DND-41 (cell line): ENCODE measurements around the gene GPRASP3.
"Not testable (repeated sequence)": the region's sequence is repeated elsewhere in the genome, so short reads cannot be mapped to it uniquely, and the experiment has no call there.

ENCODE experiments used
- ATAC-seq: fragments of 200-7000 bp; cut with Tn5 transposase; 3 replicates; pipeline ENCODE4 v1.9.1; 2021; ENCODE audit warnings: low read depth; ENCODE audit not compliant: insufficient read depth
- DNase-seq: peaks from one replicate; pipeline ENCODE4 v3.0.0-alpha.2; 2020
- H2AFZ ChIP-seq: 2 replicates; pipeline ENCODE4 v1.6.0; 2012; ENCODE audit warnings: low read depth, low read length
- H3K27ac ChIP-seq: 2 replicates; pipeline ENCODE4 v1.5.1; 2012; ENCODE audit warnings: low read length, inconsistent platforms
- H3K27me3 ChIP-seq: fragments of 200-600 bp; sonication (generic); 2 replicates; pipeline ENCODE4 v1.6.0; 2012; ENCODE audit warnings: low read length, mild to moderate bottlenecking, inconsistent platforms; ENCODE audit not compliant: insufficient read depth, poor library complexity
- H3K36me3 ChIP-seq: 2 replicates; pipeline ENCODE4 v1.5.1; 2012; ENCODE audit warnings: low read length, inconsistent platforms; ENCODE audit not compliant: insufficient read depth
- H3K4me1 ChIP-seq: 2 replicates; pipeline ENCODE4 v1.5.1; 2012; ENCODE audit warnings: mild to moderate bottlenecking, low read length; ENCODE audit not compliant: insufficient read depth
- H3K4me2 ChIP-seq: 2 replicates; pipeline ENCODE4 v1.6.0; 2012; ENCODE audit warnings: mild to moderate bottlenecking, moderate library complexity, low read length, inconsistent platforms; ENCODE audit not compliant: insufficient read depth
- H3K4me3 ChIP-seq, 2 experiments: fragments of 200-600 bp in 1 of 2; shearing (Covaris generic) in 1 of 2; 2 replicates each; pipeline ENCODE4 v1.5.1; 2012 to 2016; ENCODE audit warnings: inconsistent platforms in 2 of 2, low read length in 2 of 2, mild to moderate bottlenecking in 2 of 2, low read depth in 1 of 2, moderate library complexity in 1 of 2
- H3K79me2 ChIP-seq: 2 replicates; pipeline ENCODE4 v1.6.0; 2012; ENCODE audit warnings: low read length, inconsistent platforms; ENCODE audit not compliant: insufficient read depth
- H3K9ac ChIP-seq: 2 replicates; pipeline ENCODE4 v1.6.0; 2012; ENCODE audit warnings: low read depth, mild to moderate bottlenecking, inconsistent platforms, low read length, moderate library complexity
- H3K9me3 ChIP-seq: 2 replicates; pipeline ENCODE4 v1.5.1; 2012; ENCODE audit warnings: low read length, moderate library complexity, mild to moderate bottlenecking, inconsistent platforms; ENCODE audit not compliant: insufficient read depth, severe bottlenecking
- H4K20me1 ChIP-seq: 2 replicates; pipeline ENCODE4 v1.6.0; 2012; ENCODE audit warnings: low read length; ENCODE audit not compliant: insufficient read depth
- EZH2 ChIP-seq: IDR thresholded peaks from 3 replicates; pipeline ENCODE4 v1.6.1; 2012; ENCODE audit warnings: borderline replicate concordance, low read depth, mild to moderate bottlenecking, moderate library complexity, low read length, inconsistent platforms; ENCODE audit not compliant: severe bottlenecking
- TF ChIP-seq, protein P1 (sequence below): IDR thresholded peaks from 2 replicates; pipeline ENCODE4 v1.5.1; 2012; ENCODE audit warnings: borderline replicate concordance, low read length, moderate library complexity, mild to moderate bottlenecking; ENCODE audit not compliant: poor library complexity, severe bottlenecking; ENCODE audit errors: extremely low read depth

The GPRASP3 gene

DNA sequence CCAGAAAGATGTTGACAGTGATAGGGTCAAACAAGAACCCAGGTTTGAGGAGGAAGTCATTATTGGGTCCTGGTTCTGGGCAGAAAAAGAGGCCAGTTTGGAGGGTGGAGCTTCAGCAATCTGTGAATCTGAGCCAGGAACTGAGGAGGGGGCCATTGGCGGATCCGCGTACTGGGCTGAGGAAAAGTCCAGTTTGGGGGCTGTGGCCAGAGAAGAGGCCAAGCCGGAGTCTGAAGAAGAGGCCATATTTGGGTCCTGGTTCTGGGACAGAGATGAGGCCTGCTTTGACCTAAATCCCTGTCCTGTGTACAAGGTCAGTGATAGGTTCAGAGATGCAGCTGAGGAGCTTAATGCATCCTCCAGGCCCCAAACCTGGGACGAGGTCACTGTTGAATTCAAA, 4.6 kb upstream of the GPRASP3 start:
- Histone ChIP-seq H3K27me3 (no peaks in the 10 kb centered on the region), H3K4me2 (no peak overlapping the region), H3K27ac (no peak overlapping the region), H3K4me3 (no peak overlapping the region), H3K4me1 (no peaks in the 10 kb centered on the region), H3K79me2 (no peaks in the 10 kb centered on the region), H2AFZ (no peak overlapping the region), H3K36me3 (no peaks in the 10 kb centered on the region), H3K9ac (no peak overlapping the region), H3K9me3 (no peaks in the 10 kb centered on the region), H4K20me1 (no peaks in the 10 kb centered on the region)
- no peak for DNase-seq
- ATAC-seq = no peak
- no peak for TF ChIP-seq EZH2
- TF ChIP-seq, protein P1, sequence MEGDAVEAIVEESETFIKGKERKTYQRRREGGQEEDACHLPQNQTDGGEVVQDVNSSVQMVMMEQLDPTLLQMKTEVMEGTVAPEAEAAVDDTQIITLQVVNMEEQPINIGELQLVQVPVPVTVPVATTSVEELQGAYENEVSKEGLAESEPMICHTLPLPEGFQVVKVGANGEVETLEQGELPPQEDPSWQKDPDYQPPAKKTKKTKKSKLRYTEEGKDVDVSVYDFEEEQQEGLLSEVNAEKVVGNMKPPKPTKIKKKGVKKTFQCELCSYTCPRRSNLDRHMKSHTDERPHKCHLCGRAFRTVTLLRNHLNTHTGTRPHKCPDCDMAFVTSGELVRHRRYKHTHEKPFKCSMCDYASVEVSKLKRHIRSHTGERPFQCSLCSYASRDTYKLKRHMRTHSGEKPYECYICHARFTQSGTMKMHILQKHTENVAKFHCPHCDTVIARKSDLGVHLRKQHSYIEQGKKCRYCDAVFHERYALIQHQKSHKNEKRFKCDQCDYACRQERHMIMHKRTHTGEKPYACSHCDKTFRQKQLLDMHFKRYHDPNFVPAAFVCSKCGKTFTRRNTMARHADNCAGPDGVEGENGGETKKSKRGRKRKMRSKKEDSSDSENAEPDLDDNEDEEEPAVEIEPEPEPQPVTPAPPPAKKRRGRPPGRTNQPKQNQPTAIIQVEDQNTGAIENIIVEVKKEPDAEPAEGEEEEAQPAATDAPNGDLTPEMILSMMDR = no peak

DNA sequence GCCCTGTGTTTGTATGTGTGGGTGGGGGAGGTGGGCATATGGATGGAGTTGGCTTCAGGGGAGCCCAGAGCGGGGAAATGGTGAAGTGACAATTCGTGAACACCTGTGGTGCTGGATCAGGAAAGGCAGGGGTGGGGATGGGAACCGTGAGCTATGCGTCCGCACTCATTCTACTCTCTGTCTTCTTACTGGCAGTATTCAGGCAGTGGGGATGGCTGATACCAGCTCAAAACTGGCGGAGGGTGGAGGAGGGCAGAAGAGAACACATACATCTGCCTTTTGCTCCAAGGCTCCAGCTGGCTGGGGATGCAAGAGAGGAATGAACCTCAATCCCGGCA, 595 bp downstream of the GPRASP3 start:
- not testable (repeated sequence) for H3K4me2 ChIP-seq, H3K27me3 ChIP-seq, H3K36me3 ChIP-seq, H3K27ac ChIP-seq, DNase-seq, H4K20me1 ChIP-seq, H3K4me3 ChIP-seq, H3K4me1 ChIP-seq, H3K9me3 ChIP-seq, H3K9ac ChIP-seq, H3K79me2 ChIP-seq, H2AFZ ChIP-seq, ATAC-seq

DNA sequence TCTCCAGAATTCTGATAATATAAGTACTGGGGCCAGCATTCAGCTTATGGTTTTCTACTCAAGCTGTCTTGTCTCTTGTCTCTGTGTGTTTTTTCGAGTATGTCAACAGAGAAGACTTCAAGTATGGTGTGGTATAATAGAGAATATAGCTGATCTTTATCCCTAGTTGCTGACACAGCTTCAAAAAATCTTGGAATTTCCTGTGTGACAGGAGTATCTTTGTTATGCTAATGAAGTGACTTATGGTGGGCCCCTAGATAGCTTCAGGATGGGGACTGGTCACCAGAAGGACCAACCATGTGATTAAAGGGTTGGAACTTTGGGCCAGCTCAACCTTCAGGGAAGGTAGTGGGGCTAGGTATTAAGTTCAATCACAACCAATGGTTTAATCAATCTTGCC, 2.9 kb downstream of the GPRASP3 start:
- H3K9me3 ChIP-seq = no peaks in the 10 kb centered on the region
- no peaks in the 10 kb centered on the region for H3K36me3 ChIP-seq
- no peak overlapping the region for H3K27ac ChIP-seq
- no peak overlapping the region for H3K4me3 ChIP-seq
- H3K4me2 ChIP-seq = no peak overlapping the region
- H3K27me3 ChIP-seq = no peaks in the 10 kb centered on the region
- no peak for TF ChIP-seq EZH2
- TF ChIP-seq, protein P1 = no peak
- no peaks in the 10 kb centered on the region for H3K4me1 ChIP-seq
- ATAC-seq (no peak), DNase-seq (no peak)
- H2AFZ ChIP-seq = no peak overlapping the region
- H3K79me2 ChIP-seq = no peaks in the 10 kb centered on the region
- no peaks in the 10 kb centered on the region for H4K20me1 ChIP-seq
- H3K9ac ChIP-seq = no peak overlapping the region

DNA sequence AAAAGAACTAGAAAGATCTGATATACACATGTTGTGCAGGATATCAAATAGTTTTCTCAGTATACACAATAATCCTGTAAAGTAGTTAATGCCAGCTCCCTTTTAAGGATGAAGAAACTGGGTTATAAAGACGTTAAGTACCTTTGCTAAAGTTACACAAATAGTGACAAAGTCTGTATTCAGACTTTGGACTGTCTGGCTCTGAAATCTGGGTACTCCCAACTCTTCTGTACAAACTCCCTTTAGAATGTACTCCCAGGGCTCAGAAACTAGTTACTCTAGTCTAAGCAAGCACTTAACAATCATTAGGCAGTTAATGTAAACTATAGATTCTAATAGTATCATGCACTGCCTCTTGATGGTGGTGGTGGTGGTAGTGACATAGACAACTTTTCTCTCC, 7.2 kb downstream of the GPRASP3 start:
- H3K27me3 ChIP-seq = no peaks in the 10 kb centered on the region
- no peaks in the 10 kb centered on the region for H3K36me3 ChIP-seq
- H3K9ac ChIP-seq = no peak overlapping the region
- H3K79me2 ChIP-seq = no peaks in the 10 kb centered on the region
- no peak overlapping the region for H3K27ac ChIP-seq
- no peaks in the 10 kb centered on the region for H3K4me1 ChIP-seq
- DNase-seq (no peak), ATAC-seq (no peak)
- no peak overlapping the region for H3K4me3 ChIP-seq
- no peaks in the 10 kb centered on the region for H4K20me1 ChIP-seq
- no peaks in the 10 kb centered on the region for H3K9me3 ChIP-seq
- no peak overlapping the region for H2AFZ ChIP-seq
- TF ChIP-seq EZH2 = no peak
- H3K4me2 ChIP-seq = no peak overlapping the region

DNA sequence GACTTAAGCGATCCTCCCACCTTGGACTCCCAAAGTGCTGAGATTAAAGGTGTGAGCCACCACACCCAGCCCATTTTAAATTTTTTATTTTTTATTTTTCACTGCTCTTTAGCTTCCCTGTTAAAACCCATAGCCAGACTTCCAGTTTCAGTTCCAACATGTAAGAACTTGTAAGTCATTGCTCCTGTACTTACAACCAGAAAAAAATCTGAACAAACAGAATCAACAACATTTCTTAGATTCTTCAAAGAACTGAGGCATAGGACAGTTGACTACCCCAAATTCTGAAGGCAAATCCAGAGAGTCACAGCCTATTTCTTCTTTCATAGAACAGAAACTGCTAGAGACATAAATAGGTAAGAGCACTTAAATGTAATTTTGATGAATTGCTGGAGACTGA, 8.1 kb downstream of the GPRASP3 start:
- no peak for TF ChIP-seq EZH2
- TF ChIP-seq, protein P1 = no peak
- H3K27me3 ChIP-seq = no peaks in the 10 kb centered on the region
- DNase-seq (no peak), ATAC-seq (no peak)
- H3K79me2 ChIP-seq = no peaks in the 10 kb centered on the region
- no peaks in the 10 kb centered on the region for H3K9me3 ChIP-seq
- no peaks in the 10 kb centered on the region for H4K20me1 ChIP-seq
- no peaks in the 10 kb centered on the region for H3K36me3 ChIP-seq
- H3K4me2 ChIP-seq = no peak overlapping the region
- H3K4me1 ChIP-seq = no peaks in the 10 kb centered on the region
- H2AFZ ChIP-seq = no peak overlapping the region
- no peak overlapping the region for H3K27ac ChIP-seq
- no peak overlapping the region for H3K4me3 ChIP-seq
- no peak overlapping the region for H3K9ac ChIP-seq
